HL-60/S4 treated with phorbol 12-myristate 13-acetate at 8.2 ng/mL for 4 days and 3 days (cell line): ENCODE data around the gene OLIG2.

Source experiments
- in situ Hi-C: fragments of 300-500 bp; cut with MboI; formaldehyde crosslinking; loops from 2 replicates; pipeline ENCODE4 v1.15.0; 2022; ENCODE audit warnings: low sequenced_read_pairs

Gene OLIG2

DNA sequence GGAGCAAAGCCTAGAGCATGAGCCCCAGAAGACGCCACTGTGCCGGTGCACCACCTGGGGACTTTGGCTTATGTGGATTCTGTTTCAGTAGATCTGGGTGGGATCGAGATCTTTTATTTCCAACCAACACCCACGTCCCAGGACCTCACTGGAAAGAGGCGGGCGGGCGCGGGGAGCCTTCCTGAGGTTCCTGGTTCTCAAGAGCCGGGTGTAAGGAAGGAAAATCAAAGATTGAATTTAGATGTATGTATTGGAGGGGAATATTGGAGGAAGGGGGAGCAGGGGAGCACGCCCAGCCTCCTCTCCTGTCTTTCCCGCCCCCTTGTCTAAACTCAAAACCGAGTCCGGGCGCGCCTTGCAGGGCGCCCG is 6.2 kb upstream of the OLIG2 start:
- in situ Hi-C loops: no loop called here

DNA sequence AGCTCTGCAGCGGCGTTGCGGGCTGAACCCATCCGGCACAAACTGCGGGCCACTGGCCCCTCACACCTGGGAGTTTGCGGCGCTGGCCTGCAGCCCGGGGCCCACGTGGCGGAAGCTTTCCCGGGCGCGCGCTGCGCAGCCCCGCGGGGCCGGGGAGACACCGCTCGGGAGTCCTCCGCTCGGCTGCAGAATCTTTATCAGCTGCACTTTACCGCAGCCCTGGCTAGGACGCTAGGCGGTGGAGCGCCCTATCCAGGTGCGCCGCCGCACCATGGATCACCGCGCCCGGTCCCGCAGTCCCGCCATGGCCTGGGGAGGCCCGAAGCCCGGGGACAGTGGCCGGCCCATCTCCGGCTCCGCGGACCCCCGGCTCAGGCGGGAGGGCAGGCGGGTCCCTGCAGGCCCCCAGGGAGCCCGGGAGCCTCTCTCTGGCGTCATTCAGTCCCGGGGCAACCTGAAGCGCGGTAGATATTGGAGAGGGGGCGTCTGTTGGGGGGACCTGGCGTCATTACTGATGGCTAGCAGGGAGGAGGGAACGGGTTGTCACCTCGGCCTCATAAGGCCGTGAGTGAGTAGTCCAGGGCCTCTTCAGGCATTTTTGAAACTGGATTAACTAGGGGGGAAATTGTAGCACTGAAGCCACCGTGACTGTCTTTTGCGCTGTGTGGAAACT is 5.7 kb upstream of the OLIG2 start:
- in situ Hi-C loops: no loop called here

DNA sequence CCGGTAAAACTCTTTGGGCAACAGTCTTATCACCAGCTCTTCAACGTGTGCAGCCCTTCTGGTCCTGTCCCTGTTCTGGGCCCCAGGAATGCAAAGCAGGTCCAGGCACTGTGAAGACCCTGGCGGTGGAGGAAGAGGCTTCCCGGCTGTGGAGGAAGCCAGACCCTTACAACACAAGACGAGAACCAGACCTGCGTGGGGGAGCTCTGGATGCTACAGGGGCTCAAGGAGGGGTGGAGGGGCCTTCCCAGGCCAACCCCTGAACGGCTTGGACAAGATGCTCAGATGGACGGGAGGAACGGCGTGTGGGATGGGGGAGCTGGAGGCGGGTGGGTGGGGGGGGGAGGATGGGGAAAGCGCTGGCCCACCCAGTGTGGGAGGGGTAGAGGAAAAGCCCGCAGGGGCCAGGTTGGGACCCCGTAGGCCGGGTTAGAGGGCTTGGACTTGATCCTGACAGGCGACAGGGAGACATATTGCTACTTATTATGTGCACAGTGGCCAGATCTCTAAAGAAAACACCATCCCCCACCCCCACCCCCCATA is 5.1 kb upstream of the OLIG2 start:
- in situ Hi-C loops: no loop called here

DNA sequence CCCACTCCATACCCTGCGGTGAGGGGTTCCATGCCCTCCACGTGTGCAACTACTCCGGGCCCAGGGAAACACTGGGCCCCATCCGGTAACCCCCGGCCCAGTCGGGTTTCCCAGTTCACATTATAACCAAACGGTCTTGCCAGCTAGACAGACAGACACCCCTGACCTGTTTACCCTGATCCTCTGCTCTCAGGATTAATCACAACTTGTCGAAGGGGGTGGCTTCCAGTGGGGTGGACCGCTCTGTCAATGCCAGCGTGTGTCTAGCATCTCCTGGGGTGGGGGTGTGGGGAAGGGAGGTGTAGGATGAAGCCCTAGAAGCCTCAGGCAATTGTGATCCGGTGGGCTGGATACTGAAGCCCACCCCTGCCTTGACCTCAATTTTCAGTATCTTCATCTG is 4.6 kb upstream of the OLIG2 start:
- in situ Hi-C loops: no loop called here

DNA sequence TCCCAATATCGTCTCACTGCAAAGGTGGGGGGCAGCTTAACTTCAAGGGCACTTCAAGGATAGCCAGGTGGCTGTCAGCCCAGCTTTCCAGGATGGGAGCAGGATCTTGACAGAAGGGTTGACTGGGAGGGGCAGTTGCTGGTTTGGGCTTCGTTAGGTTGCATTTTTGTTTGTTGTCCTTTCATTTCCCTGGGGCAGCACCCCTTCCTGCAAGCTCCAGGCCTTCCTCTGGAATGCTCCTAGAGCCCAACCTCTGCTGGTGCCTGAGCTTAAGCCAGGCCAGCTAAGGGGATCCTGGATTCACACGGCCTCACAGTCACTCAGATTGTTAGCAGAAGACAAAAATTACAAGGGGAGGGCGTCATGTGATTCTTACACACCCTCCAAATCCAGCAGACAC is 4.1 kb upstream of the OLIG2 start:
- in situ Hi-C loops: no loop called here

DNA sequence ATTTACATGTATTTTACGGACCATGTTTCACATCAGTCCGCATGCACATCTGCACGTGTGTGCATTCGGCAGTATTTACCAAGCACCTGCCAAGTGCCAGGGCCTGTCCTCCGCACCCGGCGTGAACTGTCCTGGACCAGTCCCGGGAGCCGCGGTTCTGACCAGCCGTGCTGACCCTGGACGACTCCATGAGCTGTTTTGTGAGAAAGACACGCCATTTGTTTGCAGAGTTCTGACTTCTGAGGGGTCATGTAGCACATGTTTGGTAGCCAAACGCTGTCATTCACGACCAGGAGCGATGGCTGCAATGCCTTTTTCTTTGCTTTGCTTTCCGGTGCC is 3.3 kb upstream of the OLIG2 start:
- in situ Hi-C loops: no loop called here

DNA sequence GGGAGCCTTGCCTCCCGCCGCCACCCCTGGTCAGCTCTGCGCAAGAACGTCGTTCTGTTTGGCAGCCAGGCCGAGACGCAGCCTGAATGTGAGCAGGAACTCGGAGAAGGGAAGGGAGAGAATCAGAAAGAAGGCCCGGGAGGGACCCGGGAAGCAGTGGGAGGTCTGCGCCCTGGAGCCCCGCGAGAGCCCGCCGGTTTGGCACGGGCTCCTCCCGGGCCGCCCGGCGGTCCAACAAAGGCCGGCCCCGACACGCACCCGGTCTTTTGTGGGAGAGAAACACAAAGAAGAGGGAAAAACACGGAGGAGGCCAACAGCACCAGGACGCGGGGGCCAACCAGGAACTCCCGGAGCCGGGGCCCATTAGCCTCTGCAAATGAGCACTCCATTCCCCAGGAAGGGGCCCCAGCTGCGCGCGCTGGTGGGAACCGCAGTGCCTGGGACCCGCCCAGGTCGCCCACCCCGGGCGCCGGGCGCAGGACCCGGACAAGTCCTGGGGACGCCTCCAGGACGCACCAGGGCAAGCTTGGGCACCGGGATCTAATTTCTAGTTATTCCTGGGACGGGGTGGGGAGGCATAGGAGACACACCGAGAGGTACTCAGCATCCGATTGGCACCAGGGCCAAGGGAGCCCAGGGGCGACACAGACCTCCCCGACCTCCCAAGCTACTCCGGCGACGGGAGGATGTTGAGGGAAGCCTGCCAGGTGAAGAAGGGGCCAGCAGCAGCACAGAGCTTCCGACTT is 2.7 kb upstream of the OLIG2 start:
- in situ Hi-C loops: no loop called here

DNA sequence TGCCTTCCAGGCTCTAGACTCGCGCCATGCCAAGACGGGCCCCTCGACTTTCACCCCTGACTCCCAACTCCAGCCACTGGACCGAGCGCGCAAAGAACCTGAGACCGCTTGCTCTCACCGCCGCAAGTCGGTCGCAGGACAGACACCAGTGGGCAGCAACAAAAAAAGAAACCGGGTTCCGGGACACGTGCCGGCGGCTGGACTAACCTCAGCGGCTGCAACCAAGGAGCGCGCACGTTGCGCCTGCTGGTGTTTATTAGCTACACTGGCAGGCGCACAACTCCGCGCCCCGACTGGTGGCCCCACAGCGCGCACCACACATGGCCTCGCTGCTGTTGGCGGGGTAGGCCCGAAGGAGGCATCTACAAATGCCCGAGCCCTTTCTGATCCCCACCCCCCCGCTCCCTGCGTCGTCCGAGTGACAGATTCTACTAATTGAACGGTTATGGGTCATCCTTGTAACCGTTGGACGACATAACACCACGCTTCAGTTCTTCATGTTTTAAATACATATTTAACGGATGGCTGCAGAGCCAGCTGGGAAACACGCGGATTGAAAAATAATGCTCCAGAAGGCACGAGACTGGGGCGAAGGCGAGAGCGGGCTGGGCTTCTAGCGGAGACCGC is 2.0 kb upstream of the OLIG2 start:
- in situ Hi-C loops: no loop called here

DNA sequence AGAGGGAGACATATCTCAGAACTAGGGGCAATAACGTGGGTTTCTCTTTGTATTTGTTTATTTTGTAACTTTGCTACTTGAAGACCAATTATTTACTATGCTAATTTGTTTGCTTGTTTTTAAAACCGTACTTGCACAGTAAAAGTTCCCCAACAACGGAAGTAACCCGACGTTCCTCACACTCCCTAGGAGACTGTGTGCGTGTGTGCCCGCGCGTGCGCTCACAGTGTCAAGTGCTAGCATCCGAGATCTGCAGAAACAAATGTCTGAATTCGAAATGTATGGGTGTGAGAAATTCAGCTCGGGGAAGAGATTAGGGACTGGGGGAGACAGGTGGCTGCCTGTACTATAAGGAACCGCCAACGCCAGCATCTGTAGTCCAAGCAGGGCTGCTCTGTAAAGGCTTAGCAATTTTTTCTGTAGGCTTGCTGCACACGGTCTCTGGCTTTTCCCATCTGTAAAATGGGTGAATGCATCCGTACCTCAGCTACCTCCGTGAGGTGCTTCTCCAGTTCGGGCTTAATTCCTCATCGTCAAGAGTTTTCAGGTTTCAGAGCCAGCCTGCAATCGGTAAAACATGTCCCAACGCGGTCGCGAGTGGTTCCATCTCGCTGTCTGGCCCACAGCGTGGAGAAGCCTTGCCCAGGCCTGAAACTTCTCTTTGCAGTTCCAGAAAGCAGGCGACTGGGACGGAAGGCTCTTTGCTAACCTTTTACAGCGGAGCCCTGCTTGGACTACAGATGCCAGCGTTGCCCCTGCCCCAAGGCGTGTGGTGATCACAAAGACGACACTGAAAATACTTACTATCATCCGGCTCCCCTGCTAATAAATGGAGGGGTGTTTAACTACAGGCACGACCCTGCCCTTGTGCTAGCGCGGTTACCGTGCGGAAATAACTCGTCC is 1.3 kb upstream of the OLIG2 start:
- in situ Hi-C loops: no loop called here

DNA sequence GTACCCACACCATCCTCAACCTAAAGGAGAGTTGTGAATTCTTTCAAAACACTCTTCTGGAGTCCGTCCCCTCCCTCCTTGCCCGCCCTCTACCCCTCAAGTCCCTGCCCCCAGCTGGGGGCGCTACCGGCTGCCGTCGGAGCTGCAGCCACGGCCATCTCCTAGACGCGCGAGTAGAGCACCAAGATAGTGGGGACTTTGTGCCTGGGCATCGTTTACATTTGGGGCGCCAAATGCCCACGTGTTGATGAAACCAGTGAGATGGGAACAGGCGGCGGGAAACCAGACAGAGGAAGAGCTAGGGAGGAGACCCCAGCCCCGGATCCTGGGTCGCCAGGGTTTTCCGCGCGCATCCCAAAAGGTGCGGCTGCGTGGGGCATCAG is 638 bp upstream of the OLIG2 start:
- in situ Hi-C loops: no loop called here

DNA sequence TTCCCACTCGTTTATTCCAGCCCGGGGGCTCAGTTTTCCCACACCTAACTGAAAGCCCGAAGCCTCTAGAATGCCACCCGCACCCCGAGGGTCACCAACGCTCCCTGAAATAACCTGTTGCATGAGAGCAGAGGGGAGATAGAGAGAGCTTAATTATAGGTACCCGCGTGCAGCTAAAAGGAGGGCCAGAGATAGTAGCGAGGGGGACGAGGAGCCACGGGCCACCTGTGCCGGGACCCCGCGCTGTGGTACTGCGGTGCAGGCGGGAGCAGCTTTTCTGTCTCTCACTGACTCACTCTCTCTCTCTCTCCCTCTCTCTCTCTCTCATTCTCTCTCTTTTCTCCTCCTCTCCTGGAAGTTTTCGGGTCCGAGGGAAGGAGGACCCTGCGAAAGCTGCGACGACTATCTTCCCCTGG is 716 bp downstream of the OLIG2 start:
- in situ Hi-C loops: no loop called here

DNA sequence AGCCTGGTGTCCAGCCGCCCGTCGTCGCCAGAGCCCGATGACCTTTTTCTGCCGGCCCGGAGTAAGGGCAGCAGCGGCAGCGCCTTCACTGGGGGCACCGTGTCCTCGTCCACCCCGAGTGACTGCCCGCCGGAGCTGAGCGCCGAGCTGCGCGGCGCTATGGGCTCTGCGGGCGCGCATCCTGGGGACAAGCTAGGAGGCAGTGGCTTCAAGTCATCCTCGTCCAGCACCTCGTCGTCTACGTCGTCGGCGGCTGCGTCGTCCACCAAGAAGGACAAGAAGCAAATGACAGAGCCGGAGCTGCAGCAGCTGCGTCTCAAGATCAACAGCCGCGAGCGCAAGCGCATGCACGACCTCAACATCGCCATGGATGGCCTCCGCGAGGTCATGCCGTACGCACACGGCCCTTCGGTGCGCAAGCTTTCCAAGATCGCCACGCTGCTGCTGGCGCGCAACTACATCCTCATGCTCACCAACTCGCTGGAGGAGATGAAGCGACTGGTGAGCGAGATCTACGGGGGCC is 1.2 kb downstream of the OLIG2 start:
- in situ Hi-C loops: no loop called here

DNA sequence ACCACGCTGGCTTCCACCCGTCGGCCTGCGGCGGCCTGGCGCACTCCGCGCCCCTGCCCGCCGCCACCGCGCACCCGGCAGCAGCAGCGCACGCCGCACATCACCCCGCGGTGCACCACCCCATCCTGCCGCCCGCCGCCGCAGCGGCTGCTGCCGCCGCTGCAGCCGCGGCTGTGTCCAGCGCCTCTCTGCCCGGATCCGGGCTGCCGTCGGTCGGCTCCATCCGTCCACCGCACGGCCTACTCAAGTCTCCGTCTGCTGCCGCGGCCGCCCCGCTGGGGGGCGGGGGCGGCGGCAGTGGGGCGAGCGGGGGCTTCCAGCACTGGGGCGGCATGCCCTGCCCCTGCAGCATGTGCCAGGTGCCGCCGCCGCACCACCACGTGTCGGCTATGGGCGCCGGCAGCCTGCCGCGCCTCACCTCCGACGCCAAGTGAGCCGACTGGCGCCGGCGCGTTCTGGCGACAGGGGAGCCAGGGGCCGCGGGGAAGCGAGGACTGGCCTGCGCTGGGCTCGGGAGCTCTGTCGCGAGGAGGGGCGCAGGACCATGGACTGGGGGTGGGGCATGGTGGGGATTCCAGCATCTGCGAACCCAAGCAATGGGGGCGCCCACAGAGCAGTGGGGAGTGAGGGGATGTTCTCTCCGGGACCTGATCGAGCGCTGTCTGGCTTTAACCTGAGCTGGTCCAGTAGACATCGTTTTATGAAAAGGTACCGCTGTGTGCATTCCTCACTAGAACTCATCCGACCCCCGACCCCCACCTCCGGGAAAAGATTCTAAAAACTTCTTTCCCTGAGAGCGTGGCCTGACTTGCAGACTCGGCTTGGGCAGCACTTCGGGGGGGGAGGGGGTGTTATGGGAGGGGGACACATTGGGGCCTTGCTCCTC is 1.9 kb downstream of the OLIG2 start:
- in situ Hi-C loops: no loop called here

DNA sequence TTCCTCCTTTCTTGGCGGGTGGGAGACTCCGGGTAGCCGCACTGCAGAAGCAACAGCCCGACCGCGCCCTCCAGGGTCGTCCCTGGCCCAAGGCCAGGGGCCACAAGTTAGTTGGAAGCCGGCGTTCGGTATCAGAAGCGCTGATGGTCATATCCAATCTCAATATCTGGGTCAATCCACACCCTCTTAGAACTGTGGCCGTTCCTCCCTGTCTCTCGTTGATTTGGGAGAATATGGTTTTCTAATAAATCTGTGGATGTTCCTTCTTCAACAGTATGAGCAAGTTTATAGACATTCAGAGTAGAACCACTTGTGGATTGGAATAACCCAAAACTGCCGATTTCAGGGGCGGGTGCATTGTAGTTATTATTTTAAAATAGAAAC is 2.5 kb downstream of the OLIG2 start:
- in situ Hi-C loops: no loop called here

DNA sequence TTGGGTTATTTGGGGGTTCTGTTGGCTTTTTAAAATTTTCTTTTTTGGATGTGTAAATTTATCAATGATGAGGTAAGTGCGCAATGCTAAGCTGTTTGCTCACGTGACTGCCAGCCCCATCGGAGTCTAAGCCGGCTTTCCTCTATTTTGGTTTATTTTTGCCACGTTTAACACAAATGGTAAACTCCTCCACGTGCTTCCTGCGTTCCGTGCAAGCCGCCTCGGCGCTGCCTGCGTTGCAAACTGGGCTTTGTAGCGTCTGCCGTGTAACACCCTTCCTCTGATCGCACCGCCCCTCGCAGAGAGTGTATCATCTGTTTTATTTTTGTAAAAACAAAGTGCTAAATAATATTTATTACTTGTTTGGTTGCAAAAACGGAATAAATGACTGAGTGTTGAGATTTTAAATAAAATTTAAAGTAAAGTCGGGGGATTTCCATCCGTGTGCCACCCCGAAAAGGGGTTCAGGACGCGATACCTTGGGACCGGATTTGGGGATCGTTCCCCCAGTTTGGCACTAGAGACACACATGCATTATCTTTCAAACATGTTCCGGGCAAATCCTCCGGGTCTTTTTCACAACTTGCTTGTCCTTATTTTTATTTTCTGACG is 3.1 kb downstream of the OLIG2 start:
- in situ Hi-C loops: no loop called here

DNA sequence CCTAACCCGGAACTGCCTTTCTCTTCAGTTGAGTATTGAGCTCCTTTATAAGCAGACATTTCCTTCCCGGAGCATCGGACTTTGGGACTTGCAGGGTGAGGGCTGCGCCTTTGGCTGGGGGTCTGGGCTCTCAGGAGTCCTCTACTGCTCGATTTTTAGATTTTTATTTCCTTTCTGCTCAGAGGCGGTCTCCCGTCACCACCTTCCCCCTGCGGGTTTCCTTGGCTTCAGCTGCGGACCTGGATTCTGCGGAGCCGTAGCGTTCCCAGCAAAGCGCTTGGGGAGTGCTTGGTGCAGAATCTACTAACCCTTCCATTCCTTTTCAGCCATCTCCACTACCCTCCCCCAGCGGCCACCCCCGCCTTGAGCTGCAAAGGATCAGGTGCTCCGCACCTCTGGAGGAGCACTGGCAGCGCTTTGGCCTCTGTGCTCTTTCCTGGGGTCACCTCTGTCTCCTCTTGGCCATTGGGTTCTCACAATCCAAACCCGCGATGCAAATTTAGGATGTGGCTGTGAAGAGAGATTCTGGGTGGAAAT is 3.7 kb downstream of the OLIG2 start:
- in situ Hi-C loops: no loop called here

DNA sequence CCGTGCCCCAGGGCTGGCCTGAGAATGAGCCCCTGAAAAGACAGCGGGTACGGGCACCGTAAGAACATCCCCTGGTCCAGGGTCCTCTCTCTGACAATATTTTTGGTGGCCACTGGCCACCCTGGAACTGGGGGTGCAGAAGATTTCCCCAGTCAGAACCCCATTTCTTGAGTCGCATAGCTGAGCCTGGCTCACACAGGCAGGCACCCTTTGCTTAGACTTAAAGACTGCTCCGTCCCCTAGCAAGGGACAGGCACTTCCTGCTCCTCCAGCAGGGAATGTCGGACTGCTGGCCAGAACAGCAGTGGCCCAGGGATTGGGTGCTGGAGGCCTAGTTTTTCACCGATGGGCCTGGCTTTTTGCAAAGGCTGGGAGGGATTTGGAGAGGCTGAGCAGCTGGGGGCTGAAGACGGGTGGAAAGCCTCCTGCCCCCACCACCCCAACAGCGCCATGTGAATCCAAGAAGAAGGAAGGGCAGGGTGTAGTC is 4.3 kb downstream of the OLIG2 start:
- in situ Hi-C loops: no loop called here

DNA sequence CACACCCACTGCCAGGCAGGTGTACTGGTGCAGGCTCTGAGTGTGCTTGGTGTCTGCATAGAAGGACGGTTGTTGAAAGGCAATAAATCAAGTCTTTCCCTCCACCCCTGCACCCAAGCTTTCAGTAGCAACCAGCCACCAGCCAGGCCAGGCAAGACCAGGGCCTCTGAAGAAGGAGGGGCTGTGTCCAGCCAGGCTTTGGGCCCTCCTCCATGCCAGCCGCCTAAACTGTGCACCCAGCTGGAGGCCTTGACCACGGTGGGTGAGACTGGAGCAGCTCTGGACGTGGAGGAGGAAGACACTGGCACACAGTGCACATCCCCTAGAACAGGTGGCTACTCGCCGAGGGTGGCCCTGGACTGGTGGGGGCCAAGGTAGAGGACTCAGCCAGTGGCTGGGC is 4.9 kb downstream of the OLIG2 start:
- in situ Hi-C loops: no loop called here
